GM20431 (cell line): ENCODE data around the gene NBEAL2.

Source experiments
- in situ Hi-C: fragments of 300-500 bp; cut with MseI, MboI; formaldehyde crosslinking; loops from one replicate; pipeline ENCODE4 v1.15.0; 2020; ENCODE audit warnings: low sequenced_read_pairs; ENCODE audit not compliant: unreplicated experiment

NBEAL2 gene

DNA sequence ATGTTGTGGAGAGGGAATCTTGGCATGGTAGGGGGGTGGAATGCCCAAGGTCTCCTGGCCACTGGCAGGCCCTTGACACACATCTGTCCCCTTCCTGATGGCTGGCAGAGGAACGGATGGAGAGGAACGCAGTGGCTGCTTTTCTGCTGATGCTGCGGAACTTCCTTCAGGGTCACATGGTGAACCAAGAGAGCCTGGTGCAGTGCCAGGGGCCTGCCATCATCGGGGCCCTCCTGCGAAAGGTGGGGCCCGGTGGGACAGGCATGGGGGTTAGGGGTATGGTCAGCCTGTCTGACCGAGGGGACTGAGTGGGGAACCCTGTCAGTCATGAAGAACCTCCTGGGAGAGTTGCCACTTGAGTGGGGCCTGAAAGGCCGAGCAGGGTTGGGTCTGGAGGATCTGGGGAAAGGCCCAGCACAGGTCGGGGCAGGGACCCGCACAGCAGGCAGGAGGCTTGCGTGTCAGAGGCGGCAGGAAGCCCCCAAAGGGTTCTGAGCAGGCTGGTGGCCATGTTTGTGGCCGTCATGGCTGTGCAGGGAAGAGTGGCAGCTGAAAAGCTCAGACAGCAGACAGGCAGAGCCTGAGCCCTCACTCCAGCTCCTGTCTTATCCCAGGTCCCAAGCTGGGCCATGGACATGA is 18.1 kb downstream of the NBEAL2 start:
- in situ Hi-C loops = no loop called here

DNA sequence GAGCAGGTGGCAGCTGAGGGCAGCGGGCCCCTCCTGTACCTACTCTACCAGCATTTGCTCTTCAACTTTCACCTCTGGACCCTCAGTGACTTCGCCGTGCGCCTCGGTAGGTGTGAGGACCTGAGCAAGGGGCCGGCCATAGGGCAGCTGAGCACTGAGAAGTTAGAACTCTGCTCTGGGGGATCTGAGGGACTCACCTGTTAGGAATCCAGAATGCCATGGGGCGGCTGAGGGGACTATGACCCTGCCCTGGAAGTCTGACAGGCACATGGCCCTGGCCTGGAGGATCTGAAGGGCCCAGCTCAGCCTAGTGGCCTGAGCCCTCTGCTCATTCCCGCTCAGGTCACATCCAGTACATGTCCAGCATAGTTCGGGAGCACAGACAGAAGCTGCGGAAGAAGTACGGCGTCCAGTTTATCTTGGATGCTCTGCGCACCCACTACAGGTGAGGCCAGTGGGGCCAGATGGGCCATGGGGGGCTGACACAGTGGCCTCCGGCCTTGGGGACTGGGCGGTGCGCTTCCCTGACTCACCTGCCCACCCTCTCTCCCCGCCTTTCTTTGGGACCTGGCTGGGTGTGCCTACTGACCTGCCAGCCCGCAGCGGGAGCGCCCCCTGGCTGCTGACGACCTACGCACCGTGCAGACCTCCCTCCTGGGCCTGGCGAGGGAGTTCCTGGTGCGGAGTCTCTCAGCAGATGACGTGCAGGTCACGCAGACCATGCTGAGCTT is 18.8 kb downstream of the NBEAL2 start:
- in situ Hi-C loops = no loop called here

DNA sequence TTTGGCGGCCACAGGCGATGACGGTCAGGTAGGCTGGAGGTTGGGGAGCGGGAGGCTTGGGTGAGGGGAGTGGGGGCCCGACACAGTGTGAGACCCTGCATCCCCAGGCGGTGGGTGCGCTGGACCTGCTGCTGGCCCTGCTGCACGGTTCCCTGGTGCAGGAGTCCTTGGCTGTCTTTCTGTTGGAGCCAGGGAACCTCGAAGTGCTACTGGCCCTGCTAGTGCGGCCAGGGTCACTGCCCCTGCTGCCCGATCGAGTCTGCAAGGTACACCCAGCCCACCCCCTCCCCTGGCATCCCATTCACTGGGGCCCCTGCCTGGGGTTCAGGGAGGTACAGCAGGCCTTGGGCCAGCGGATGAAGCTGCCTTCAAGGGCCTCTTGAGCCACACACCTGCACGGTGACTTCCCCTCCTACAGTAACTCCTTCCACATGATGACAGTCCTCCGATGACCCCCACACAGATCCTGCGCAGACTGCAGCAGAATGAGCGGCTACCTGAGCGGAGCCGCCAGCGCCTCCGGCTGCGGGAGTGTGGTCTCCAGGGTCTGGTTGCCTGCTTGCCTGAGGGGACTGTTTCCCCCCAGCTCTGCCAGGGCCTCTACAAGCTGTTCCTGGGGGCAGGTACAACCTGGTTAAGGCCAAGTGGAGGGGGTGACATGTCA is 19.5 kb downstream of the NBEAL2 start:
- in situ Hi-C loops = no loop called here

DNA sequence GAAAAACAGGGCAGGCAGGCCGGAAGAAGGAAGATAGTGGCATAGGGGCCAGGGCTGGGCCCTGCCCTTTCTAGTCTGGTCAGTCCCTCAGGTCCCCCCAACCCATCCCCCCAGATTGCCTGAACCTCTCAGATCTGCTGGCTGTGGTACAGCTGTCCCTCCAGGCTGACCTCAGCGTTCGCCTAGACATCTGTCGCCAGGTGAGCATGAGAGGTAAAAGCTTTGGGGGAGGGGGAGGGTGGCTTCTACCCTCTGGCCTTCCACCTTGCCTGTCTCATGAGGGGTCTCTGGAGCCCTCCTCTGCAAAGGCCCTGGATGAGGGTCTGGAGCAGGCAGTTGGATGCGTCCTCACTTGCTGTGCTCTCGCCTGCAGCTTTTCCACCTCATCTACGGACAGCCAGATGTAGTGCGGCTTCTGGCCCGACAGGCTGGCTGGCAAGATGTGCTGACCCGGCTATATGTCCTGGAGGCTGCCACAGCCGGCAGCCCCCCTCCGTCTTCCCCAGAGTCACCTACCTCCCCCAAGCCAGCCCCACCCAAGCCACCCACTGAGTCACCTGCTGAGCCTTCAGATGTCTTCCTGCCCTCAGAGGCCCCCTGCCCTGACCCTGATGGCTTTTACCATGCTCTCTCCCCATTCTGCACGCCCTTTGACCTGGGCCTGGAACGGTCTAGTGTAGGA is 20.2 kb downstream of the NBEAL2 start:
- in situ Hi-C loops = no loop called here

DNA sequence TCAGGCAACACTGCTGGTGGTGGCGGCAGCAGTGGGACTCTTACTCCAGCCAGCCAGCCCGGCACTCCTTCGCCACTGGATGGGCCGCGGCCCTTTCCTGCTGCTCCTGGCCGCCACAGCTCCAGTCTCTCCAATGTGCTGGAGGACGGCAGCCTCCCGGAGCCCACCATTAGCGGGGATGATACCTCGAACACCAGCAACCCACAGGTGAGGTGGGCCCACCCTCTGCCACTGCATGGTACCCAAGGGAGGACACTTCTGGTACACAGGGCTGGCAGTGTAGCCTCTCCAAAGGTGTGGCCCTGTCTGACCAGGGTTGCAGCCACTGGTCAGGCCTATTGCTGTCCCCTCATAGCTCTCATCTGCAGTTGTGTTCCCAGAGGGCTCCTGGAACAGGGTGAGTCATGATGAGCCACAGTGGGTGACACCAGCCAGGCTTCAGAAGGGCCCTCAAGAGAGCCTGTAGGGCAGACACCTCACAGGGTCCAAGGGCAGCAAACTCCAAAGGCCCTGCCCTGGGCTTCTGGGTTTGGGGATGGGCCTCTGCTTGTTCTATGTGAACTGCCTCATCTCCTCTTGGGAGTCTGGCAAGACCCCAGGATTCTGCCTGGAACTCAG is 20.8 kb downstream of the NBEAL2 start:
- in situ Hi-C loops = no loop called here

DNA sequence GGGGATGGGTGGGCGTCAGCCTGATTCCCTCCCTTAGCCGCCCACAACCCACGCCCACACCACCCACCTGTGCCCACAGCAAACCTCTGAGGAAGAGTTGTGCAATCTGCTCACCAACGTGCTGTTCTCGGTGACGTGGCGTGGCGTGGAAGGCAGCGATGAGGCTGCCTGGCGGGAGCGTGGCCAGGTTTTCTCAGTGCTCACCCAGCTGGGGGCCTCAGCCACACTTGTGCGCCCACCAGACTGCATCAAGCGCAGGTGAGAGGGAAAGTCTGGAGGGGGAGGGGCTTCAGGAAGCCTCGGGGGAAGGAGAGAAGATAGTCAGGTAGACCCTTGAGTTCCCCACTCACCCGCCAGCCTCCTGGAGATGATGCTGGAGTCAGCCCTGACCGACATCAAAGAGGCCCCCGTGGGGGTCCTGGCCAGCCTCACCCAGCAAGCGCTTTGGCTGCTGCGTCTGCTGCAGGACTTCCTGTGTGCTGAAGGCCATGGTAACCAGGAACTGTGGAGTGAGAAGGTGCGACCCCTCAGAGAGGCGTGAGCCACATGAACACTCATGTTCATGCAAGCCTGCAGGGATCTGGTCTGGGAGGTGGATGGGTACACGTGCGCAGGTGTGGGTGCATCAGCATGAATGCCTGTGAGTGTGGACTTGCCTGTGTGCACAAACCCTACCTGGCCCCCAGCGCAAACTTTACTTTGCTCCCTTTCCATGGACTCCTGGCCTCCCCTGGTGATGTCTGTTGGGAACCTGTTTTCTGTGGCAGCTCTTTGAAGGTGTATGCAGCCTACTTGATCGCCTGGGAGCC is 21.7 kb downstream of the NBEAL2 start:
- in situ Hi-C loops = no loop called here

DNA sequence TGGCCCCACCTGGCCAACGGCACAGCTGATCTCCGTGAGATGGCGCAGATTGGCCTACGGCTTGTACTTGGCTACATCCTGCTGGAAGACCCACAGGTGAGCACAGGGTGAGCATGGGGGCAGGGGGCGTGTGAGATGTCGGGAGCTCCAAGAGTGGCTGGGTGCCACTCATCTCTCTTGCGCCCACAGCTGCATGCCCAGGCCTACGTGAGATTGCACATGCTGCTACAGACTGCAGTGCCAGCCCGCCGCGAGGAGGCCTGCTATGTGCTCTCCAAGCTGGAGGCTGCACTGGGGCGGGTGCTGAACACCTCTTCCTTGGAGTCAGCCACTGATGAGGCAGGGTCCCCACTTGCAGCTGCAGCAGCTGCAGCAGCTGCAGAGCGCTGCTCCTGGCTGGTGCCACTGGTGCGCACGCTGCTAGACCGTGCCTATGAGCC is 22.3 kb downstream of the NBEAL2 start:
- in situ Hi-C loops = no loop called here

DNA sequence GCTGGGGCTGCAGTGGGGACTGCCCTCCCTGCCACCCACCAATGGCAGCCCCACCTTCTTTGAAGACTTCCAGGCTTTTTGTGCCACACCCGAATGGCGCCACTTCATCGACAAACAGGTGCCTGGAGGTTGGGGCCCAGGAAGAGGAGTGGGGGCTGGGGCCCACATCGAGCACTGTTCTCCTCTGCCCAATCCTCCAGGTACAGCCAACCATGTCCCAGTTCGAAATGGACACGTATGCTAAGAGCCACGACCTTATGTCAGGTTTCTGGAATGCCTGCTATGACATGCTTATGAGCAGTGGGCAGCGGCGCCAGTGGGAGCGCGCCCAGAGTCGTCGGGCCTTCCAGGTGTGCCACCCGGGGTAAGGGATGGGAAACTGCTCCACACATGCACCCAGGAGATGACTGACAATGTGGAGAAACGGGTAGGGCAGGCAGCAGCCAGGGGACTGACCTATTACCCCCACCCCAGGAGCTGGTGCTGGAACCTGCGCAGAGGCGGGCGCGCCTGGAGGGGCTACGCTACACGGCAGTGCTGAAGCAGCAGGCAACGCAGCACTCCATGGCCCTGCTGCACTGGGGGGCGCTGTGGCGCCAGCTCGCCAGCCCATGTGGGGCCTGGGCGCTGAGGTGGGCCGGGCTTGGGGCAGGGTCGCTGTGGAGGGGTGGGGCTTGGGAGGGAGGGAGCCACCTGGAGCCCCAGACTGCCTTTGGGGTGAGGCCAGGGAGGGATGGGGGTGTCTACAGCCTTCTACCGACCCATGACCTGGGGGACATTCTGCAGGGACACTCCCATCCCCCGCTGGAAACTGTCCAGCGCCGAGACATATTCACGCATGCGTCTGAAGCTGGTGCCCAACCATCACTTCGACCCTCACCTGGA is 22.9 kb downstream of the NBEAL2 start:
- in situ Hi-C loops = no loop called here

DNA sequence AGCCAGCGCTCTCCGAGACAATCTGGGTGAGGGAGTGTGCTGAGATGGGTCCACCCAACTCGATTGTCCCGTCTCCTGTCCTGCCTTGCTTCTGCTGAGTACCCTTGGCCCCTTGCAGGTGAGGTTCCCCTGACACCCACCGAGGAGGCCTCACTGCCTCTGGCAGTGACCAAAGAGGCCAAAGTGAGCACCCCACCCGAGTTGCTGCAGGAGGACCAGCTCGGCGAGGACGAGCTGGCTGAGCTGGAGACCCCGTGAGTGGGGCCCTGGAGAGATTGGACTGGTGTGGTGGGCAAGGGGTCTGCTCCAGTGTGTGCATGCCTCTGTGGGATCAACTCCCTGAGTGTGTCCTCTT is 23.6 kb downstream of the NBEAL2 start:
- in situ Hi-C loops = no loop called here

DNA sequence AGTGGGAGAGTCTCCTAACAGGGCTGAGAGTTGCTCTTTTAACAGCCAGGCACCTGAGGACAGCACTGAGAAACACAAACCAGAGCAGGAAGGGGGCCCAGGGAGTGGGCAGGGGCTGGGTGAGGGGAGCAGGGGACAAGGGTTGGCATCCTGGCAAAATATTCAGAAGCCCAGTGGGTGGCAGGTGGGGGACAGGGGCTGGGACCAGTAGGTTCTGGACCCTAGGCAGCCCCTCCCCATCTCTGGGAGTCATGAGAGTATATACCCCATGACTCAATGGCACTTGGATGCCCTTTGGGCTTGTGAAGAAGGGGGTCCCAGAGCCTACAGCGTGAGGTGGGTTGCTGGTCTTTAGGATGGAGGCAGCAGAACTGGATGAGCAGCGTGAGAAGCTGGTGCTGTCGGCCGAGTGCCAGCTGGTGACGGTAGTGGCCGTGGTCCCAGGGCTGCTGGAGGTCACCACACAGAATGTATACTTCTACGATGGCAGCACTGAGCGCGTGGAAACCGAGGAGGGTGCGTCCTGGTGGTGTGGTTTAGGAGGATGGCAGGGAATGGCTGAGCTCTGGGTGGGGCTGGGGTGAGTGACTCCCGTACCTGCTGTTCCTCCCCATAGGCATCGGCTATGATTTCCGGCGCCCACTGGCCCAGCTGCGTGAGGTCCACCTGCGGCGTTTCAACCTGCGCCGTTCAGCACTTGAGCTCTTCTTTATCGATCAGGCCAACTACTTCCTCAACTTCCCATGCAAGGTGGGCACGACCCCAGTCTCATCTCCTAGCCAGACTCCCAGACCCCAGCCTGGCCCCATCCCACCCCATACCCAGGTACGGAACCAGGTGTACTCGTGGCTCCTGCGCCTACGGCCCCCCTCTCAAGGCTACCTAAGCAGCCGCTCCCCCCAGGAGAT is 24.2 kb downstream of the NBEAL2 start:
- in situ Hi-C loops = no loop called here

DNA sequence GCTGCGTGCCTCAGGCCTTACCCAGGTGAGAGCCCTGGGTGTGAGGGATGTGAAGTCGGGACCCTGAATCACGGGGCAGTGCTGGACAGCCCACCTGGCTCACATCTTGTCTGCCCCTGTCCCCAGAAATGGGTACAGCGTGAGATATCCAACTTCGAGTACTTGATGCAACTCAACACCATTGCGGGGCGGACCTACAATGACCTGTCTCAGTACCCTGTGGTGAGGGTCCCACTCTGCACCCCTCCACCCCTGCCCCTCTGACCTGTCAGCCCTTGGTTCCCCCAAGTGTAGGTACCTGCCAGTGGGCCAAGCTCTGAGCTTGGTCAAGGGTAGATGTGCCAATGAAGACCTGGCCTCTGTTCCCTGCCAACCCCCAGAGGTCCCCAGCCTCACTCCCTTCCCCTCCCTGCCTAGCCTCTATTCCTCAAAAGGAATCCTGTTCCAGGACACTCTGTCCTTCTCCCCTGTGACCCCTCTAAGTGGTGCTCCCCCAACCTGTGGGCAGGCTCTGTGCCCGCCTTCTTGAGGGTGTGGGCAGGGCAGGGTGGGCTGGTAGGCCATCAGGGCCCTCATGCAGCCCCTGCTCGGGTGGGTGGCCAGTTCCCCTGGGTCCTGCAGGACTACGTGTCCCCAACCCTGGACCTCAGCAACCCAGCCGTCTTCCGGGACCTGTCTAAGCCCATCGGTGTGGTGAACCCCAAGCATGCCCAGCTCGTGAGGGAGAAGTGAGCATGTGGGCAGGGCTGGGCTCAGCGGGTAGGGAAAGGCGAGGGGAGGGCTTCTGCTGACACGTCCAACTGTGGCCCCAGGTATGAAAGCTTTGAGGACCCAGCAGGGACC is 25.1 kb downstream of the NBEAL2 start:
- in situ Hi-C loops = no loop called here

DNA sequence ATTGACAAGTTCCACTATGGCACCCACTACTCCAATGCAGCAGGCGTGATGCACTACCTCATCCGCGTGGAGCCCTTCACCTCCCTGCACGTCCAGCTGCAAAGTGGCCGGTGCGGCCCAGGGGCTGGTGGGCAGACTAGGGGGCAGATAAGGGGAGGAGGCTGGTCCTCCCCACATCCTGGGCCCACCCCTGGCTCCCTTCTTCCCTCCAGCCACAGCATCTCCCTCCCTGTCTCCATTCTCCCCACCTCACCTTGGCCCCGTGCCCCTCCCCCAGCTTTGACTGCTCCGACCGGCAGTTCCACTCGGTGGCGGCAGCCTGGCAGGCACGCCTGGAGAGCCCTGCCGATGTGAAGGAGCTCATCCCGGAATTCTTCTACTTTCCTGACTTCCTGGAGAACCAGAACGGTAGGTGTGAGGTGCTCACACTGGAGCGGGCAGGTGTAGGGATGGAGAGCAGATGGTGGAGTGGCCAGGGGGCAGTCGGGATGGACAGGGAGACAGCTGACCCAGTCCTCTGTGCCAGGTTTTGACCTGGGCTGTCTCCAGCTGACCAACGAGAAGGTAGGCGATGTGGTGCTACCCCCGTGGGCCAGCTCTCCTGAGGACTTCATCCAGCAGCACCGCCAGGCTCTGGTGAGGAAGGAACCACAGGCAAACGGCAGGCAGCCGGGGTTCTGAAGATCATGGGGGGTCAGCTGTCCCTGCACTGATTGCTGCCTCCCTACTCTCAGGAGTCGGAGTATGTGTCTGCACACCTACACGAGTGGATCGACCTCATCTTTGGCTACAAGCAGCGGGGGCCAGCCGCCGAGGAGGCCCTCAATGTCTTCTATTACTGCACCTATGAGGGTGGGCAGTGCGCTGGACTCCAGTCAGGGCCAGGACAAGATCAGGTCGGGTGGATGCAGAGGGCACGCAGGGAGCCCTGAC is 26.0 kb downstream of the NBEAL2 start:
- in situ Hi-C loops = no loop called here

DNA sequence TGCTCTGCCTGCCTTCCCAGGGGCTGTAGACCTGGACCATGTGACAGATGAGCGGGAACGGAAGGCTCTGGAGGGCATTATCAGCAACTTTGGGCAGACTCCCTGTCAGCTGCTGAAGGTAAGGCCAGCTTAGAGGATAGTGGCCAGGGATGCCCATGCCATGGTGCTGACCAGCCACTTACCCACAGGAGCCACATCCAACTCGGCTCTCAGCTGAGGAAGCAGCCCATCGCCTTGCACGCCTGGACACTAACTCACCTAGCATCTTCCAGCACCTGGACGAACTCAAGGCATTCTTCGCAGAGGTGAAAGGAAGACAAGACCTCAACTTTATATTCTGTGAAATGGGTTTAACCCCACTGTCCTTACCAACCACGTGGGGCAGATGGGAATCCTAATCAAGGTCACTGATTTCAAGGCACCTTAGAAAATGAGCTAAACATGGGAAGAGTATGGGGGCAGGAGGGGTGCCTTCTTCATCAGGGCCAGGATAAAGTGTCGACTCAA is 26.7 kb downstream of the NBEAL2 start:
- in situ Hi-C loops = no loop called here

DNA sequence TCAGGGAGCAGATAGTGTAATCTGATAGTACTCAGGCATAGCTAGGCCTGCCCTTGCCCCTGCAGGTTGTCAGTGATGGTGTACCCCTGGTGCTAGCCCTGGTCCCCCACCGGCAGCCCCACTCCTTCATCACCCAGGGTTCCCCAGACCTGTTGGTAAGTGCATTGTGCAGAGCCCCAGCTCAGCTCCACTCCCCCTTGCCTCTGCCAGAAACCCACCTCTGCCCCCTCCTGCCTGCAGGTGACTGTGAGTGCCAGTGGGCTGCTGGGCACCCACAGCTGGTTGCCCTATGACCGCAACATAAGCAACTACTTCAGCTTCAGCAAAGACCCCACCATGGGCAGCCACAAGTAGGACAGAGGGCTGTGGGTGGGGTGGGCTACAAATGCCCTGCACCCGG is 27.5 kb downstream of the NBEAL2 start:
- in situ Hi-C loops = no loop called here

DNA sequence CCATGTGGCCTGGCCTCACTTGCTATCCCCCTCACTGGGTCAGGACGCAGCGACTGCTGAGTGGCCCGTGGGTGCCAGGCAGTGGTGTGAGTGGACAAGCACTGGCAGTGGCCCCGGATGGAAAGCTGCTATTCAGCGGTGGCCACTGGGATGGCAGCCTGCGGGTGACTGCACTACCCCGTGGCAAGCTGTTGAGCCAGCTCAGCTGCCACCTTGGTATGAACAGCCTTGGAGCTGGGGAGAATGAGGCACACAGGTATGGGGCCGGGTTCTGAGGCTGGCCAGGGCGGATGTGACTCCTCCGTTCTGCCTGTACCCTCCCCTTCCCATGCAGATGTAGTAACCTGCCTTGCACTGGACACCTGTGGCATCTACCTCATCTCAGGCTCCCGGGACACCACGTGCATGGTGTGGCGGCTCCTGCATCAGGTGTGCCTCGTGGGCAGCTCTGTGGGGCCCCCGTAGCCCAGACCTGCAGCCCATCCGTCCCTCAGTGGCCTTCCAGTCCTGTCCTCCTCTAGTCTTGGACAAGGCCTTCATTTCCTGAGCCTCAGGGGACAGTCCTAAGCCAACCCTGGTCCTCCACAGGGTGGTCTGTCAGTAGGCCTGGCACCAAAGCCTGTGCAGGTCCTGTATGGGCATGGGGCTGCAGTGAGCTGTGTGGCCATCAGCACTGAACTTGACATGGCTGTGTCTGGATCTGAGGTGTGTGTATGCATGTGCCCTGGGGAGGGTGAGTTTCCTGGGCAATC is 28.2 kb downstream of the NBEAL2 start:
- in situ Hi-C loops = no loop called here
